Activated CD4-positive, alpha-beta memory T cell treated with anti-CD3 and anti-CD28 coated beads, Interleukin-2, amount 10 ng/mL, durations not matched to agents 7 days and 5 days (primary cell): ENCODE measurements around the gene TUSC2. TPM values are rescaled to one million over a fixed set of nuclear protein-coding genes. Genes with fewer than 3 reads are reported as not detected.

Experiments used
- CTCF ChIA-PET: fragments of 350-600 bp; sonication (Branson Sonifier 250); formaldehyde crosslinking; loops from one replicate; lab custom pipeline; 2021; ENCODE audit warnings: antibody characterized with exemption, inconsistent platforms; lab: Charles Lee
- POLR2A ChIA-PET: fragments of 350-600 bp; sonication (Branson Sonifier 250); formaldehyde crosslinking; loops from one replicate; lab custom pipeline; 2021; ENCODE audit warnings: antibody characterized with exemption; lab: Charles Lee
- DNase-seq: peaks from one replicate; pipeline ENCODE4 v3.0.0-alpha.2; 2020
- H3K27ac Mint-ChIP-seq: one replicate; pipeline ENCODE4 v1.8.0; 2021; ENCODE audit warnings: mild to moderate bottlenecking, mixed read lengths
- H3K27me3 Mint-ChIP-seq: one replicate; pipeline ENCODE4 v1.8.0; 2021; ENCODE audit warnings: mixed read lengths
- H3K36me3 Mint-ChIP-seq: one replicate; pipeline ENCODE4 v1.8.0; 2021; ENCODE audit warnings: low read depth, mixed read lengths
- H3K4me1 Mint-ChIP-seq: one replicate; pipeline ENCODE4 v1.8.0; 2021; ENCODE audit warnings: mixed read lengths
- H3K4me3 Mint-ChIP-seq: one replicate; pipeline ENCODE4 v1.8.0; 2021; ENCODE audit warnings: mild to moderate bottlenecking, mixed read lengths
- H3K9me3 Mint-ChIP-seq: one replicate; pipeline ENCODE4 v1.8.0; 2021; ENCODE audit warnings: mixed read lengths
- total RNA-seq, 2 experiments: library from RNA; stranded (reverse); gene quantifications; one replicate each; pipeline ENCODE4 v1.2.3, GENCODE V29; 2021

The TUSC2 gene
- total RNA-seq = 10 to 100 TPM; 16.8 to 17.9 TPM

GRCh38 chr3:50327943-50328691 lies at the start of gene TUSC2:
Gene TUSC2, minus strand, starts transcription at chr3:50328223. Its CDS starts 124 bp downstream, at chr3:50328099.
- peak; percentile 97 for DNase-seq
- ChIA-PET POLR2A (interaction anchor here (0.9 to 32.1 kb wide), 10 partner anchors 0 to 241 kb away, joined by 3 to 704 read pairs (median 7); partner anchors contain the start of genes CYB561D2, GNAI2, HEMK1 and HYAL2), CTCF (interaction anchor here (0.7 to 2.9 kb wide), 6 partner anchors 9 to 81 kb away, joined by 3 to 23 read pairs (median 4); partner anchors contain the start of gene RASSF1)
- no peaks in the 10 kb centered on the region for H3K27me3 Mint-ChIP-seq
- H3K4me1 Mint-ChIP-seq = peaks cover 46% of the 10 kb centered on the region
- no peaks in the 10 kb centered on the region for H3K9me3 Mint-ChIP-seq
- peak within 1 kb of the TSS; percentile 93 for H3K4me3 Mint-ChIP-seq
- peaks cover 39% of the 10 kb centered on the region for H3K36me3 Mint-ChIP-seq
- peak within 1 kb of the TSS; percentile 79 for H3K27ac Mint-ChIP-seq

- Mint-ChIP-seq H3K27me3 (no peaks in the 10 kb centered on the region), H3K36me3 (no peaks in the 10 kb centered on the region), H3K4me1 (no peaks in the 10 kb centered on the region), H3K27ac (no peak overlapping the region), H3K9me3 (no peaks in the 10 kb centered on the region), H3K4me3 (no peak overlapping the region)
- POLR2A ChIA-PET = no interaction called here
- CTCF ChIA-PET = no interaction called here
- no peak for DNase-seq
Measured at GRCh38 chr3:50375258-50375931, 47.4 kb upstream of the TUSC2 start.

GRCh38 chr3:50374363-50375257 lies 46.6 kb upstream of the TUSC2 start:
- CTCF ChIA-PET = no interaction called here
- Mint-ChIP-seq H3K36me3 (no peaks in the 10 kb centered on the region), H3K27ac (no peak overlapping the region), H3K4me1 (no peaks in the 10 kb centered on the region), H3K27me3 (no peaks in the 10 kb centered on the region), H3K4me3 (no peak overlapping the region), H3K9me3 (no peaks in the 10 kb centered on the region)
- POLR2A ChIA-PET = no interaction called here
- no peak for DNase-seq

GRCh38 chr3:50373146-50374051 lies 45.4 kb upstream of the TUSC2 start:
- Mint-ChIP-seq H3K4me3 (no peak overlapping the region), H3K27ac (no peak overlapping the region), H3K36me3 (no peaks in the 10 kb centered on the region), H3K27me3 (no peaks in the 10 kb centered on the region), H3K4me1 (no peaks in the 10 kb centered on the region), H3K9me3 (no peaks in the 10 kb centered on the region)
- ChIA-PET CTCF (no interaction called here), POLR2A (no interaction called here)
- DNase-seq = no peak

- ChIA-PET POLR2A (no interaction called here), CTCF (no interaction called here)
- no peak for DNase-seq
- Mint-ChIP-seq H3K36me3 (no peaks in the 10 kb centered on the region), H3K4me3 (no peak overlapping the region), H3K27ac (no peak overlapping the region), H3K9me3 (no peaks in the 10 kb centered on the region), H3K4me1 (no peaks in the 10 kb centered on the region), H3K27me3 (no peaks in the 10 kb centered on the region)
Measured at GRCh38 chr3:50372349-50372748, 44.3 kb upstream of the TUSC2 start.

- no peaks in the 10 kb centered on the region for H3K4me1 Mint-ChIP-seq
- POLR2A ChIA-PET = no interaction called here
- H3K27ac Mint-ChIP-seq = no peak overlapping the region
- no peaks in the 10 kb centered on the region for H3K27me3 Mint-ChIP-seq
- no peak overlapping the region for H3K4me3 Mint-ChIP-seq
- H3K9me3 Mint-ChIP-seq = no peaks in the 10 kb centered on the region
- no peak for DNase-seq
- CTCF ChIA-PET = interaction anchor here (0.8 kb wide), 1 partner anchor 18 kb away, joined by 3 read pairs; no protein-coding TSS in a partner anchor
- H3K36me3 Mint-ChIP-seq = no peaks in the 10 kb centered on the region
Measured at GRCh38 chr3:50371133-50371685, 43.2 kb upstream of the TUSC2 start.

- POLR2A ChIA-PET = no interaction called here
- Mint-ChIP-seq H3K9me3 (no peaks in the 10 kb centered on the region), H3K27ac (no peak overlapping the region), H3K4me3 (no peak overlapping the region), H3K4me1 (peaks cover 6% of the 10 kb centered on the region), H3K36me3 (no peaks in the 10 kb centered on the region), H3K27me3 (no peaks in the 10 kb centered on the region)
- DNase-seq = no peak
- CTCF ChIA-PET = no interaction called here
Measured at GRCh38 chr3:50370594-50370993, 42.6 kb upstream of the TUSC2 start.

- POLR2A ChIA-PET = no interaction called here
- CTCF ChIA-PET = no interaction called here
- no peaks in the 10 kb centered on the region for H3K36me3 Mint-ChIP-seq
Measured at GRCh38 chr3:50369012-50369670, 41.1 kb upstream of the TUSC2 start.

GRCh38 chr3:50365842-50366220 lies 37.8 kb upstream of the TUSC2 start:
- no peaks in the 10 kb centered on the region for H3K27me3 Mint-ChIP-seq
- H3K36me3 Mint-ChIP-seq = no peaks in the 10 kb centered on the region
- peaks cover 11% of the 10 kb centered on the region for H3K4me1 Mint-ChIP-seq
- no peaks in the 10 kb centered on the region for H3K9me3 Mint-ChIP-seq
- H3K4me3 Mint-ChIP-seq = peak overlapping the region; percentile 75
- peak overlapping the region; percentile 64 for H3K27ac Mint-ChIP-seq
- ChIA-PET CTCF (interaction anchor here (1.0 to 5.4 kb wide), 2 partner anchors 16 to 176 kb away, joined by 3 to 31 read pairs; partner anchors contain the start of genes CYB561D2 and NPRL2), POLR2A (interaction anchor here (0.8 to 2.1 kb wide), 4 partner anchors 16 to 203 kb away, joined by 3 to 19 read pairs (median 4); partner anchors contain the start of genes CYB561D2, HEMK1, NPRL2 and RASSF1)
- DNase-seq = no peak

More at GRCh38 chr3:50369012-50369670, 41.1 kb upstream of the TUSC2 start:
- H3K27me3 Mint-ChIP-seq = no peaks in the 10 kb centered on the region
- no peak overlapping the region for H3K4me3 Mint-ChIP-seq
- no peak overlapping the region for H3K27ac Mint-ChIP-seq
- DNase-seq = no peak
- H3K4me1 Mint-ChIP-seq = peaks cover 11% of the 10 kb centered on the region
- H3K9me3 Mint-ChIP-seq = no peaks in the 10 kb centered on the region

GRCh38 chr3:50365080-50365841 lies 37.2 kb upstream of the TUSC2 start:
- Mint-ChIP-seq H3K4me3 (peak overlapping the region; percentile 75), H3K27ac (peak overlapping the region; percentile 64), H3K9me3 (no peaks in the 10 kb centered on the region), H3K36me3 (no peaks in the 10 kb centered on the region), H3K27me3 (no peaks in the 10 kb centered on the region), H3K4me1 (peaks cover 11% of the 10 kb centered on the region)
- peak; percentile 96 for DNase-seq
- CTCF ChIA-PET = interaction anchor here (1.0 to 5.4 kb wide), 2 partner anchors 15 to 177 kb away, joined by 3 to 31 read pairs; partner anchors contain the start of genes CYB561D2 and NPRL2
- POLR2A ChIA-PET = interaction anchor here (0.8 to 2.1 kb wide), 4 partner anchors 15 to 204 kb away, joined by 3 to 19 read pairs (median 4); partner anchors contain the start of genes CYB561D2, HEMK1, NPRL2 and RASSF1
